Measurements from ENCODE around the gene SLC25A23. TPM values are rescaled to one million over a fixed set of nuclear protein-coding genes. Genes with fewer than 3 reads are reported as not detected.

The SLC25A23 gene
- total RNA-seq, 1 donor from 2014 or later: 41.8 TPM

DNA sequence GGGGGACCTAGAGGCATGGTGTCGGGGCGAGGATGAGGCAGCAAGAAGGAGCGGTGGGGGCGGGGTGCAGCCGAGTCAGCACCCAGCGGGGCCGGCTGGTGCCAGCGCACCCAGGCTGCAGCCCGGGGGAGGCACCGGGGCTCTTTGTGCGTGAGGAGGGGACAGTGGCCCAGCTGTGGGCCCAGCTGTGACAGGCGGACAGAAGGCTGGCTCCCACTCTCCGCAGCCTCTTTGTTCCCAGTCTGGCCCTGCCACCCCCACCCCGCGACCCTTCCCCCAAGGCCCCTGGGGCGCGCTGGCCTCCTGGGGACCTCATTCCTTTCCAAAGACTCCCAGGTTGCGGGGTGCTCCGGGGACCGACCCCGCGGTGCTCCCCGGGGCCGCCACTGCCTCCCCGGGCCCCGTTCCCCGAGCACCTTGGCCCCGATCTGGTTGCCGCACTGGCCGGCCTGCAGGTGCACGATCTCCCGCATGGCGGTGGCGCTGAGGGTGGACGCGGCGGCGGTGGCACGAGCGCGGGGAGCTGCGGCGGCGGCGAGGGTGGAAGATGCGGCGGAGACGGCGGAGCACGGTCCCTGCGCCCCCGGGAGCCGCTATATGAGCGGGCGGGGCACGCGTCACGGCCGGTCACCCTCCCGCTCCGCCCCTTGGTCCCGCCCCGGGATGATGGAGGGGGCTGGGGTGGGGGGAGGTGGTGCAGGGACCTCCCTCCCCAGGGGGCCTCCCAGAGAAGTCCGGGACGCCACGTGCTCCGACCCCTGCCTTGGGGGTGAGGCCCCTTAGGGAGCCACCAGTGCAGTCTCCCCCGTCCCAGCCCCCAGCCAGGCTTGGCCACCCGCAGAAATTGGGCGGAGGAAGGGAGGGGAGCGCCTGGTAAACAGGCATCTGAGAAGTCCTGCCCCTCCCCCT, 42.4 kb upstream of the SLC25A23 start, which contains the start of gene TUBB4A:
TUBB4A (minus strand) TSS at position 570 of the 909 bp plus-strand sequence; CDS start at position 473, 97 bp downstream.
- Histone ChIP-seq H3K4me1 (ENCODE audit: insufficient read depth, low read length) (no peaks in the 10 kb centered on the region), H3K4me2 (ENCODE audit: low read length) (peak within 1 kb of the TSS; percentile 39), H3K9ac (ENCODE audit: low read length) (no peak within 1 kb of the TSS), H3K27ac (ENCODE audit: low read depth, low read length) (no peak within 1 kb of the TSS), H3K4me3 (ENCODE audit: insufficient read depth, low read depth, low read length) (no peak within 1 kb of the TSS), H3K79me2 (ENCODE audit: insufficient read depth, low read length) (no peaks in the 10 kb centered on the region), H2AFZ (ENCODE audit: low read depth, low read length) (no peak within 1 kb of the TSS), H3K27me3 (ENCODE audit: insufficient read depth, low read length) (peaks cover 16% of the 10 kb centered on the region), H3K36me3 (ENCODE audit: insufficient read depth, low read length) (no peaks in the 10 kb centered on the region), H3K9me3 (ENCODE audit: insufficient read depth, low read depth, low read length) (no peaks in the 10 kb centered on the region), H4K20me1 (ENCODE audit: insufficient read depth, low read length) (no peaks in the 10 kb centered on the region)
- Mint-ChIP-seq H3K9me3 (ENCODE audit: unreplicated experiment) (peaks cover 2% of the 10 kb centered on the region), H3K27me3 (ENCODE audit: low read depth, unreplicated experiment) (peaks cover 25% of the 10 kb centered on the region), H3K27ac (ENCODE audit: unreplicated experiment) (no peak within 1 kb of the TSS), H3K4me3 (ENCODE audit: unreplicated experiment) (peak within 1 kb of the TSS; percentile 62), H3K36me3 (ENCODE audit: low read depth, unreplicated experiment) (no peaks in the 10 kb centered on the region), H3K4me1 (ENCODE audit: low read depth, unreplicated experiment) (no peaks in the 10 kb centered on the region)
- FAIRE-seq: no peak
- TF ChIP-seq, protein P1, sequence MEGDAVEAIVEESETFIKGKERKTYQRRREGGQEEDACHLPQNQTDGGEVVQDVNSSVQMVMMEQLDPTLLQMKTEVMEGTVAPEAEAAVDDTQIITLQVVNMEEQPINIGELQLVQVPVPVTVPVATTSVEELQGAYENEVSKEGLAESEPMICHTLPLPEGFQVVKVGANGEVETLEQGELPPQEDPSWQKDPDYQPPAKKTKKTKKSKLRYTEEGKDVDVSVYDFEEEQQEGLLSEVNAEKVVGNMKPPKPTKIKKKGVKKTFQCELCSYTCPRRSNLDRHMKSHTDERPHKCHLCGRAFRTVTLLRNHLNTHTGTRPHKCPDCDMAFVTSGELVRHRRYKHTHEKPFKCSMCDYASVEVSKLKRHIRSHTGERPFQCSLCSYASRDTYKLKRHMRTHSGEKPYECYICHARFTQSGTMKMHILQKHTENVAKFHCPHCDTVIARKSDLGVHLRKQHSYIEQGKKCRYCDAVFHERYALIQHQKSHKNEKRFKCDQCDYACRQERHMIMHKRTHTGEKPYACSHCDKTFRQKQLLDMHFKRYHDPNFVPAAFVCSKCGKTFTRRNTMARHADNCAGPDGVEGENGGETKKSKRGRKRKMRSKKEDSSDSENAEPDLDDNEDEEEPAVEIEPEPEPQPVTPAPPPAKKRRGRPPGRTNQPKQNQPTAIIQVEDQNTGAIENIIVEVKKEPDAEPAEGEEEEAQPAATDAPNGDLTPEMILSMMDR (IDR thresholded peaks at IDR 0.05; ENCODE audit: insufficient read depth, low read depth, low read length): no peak
- TF ChIP-seq EZH2 (IDR thresholded peaks at IDR 0.05; ENCODE audit: insufficient read depth, low read length): peak; percentile 81
- no peak for DNase-seq (ENCODE audit: low read depth)

DNA sequence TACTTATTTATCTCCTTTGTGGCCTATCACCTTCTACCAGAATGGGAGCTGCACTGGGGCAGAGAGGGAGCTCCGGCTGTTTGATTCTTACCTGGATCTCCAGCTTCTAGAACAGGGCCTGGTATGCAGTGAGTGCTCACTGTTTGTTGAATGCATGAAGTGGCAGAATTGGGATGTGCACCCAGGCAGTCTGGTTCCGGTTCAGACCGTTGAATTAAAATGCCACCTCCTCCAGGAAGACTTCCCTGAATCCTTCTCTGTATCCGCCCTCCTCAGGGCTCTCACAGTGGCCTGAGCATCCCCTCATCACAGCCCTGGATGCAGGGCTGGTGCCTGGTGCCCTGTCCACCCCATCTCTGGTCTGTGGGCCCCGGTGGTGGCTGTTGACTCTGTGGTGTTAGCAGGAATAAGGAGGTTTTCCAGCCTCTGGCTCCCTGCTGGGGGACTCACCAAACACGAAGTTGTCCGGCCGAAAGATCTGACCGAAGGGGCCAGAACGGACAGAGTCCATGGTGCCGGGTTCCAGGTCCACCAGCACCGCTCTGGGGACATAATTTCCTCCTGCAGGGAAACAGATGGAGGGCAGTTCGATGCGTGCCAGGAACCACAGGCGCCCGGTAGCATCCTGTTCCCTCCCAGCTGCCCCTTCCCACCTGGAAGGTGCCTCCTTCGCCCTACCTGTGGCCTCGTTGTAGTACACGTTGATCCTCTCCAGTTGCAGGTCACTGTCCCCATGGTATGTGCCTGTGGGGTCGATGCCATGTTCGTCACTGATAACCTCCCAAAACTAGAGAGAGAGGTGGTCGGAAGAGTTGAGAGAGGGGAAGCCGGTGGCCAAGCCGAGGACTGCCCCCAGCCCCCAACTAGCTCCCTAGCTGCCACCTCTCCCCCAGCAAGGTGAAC, 41.5 kb upstream of the SLC25A23 start:
- Mint-ChIP-seq H3K4me1 (ENCODE audit: low read depth, unreplicated experiment) (no peaks in the 10 kb centered on the region), H3K36me3 (ENCODE audit: low read depth, unreplicated experiment) (no peaks in the 10 kb centered on the region), H3K27ac (ENCODE audit: unreplicated experiment) (no peak overlapping the region), H3K9me3 (ENCODE audit: unreplicated experiment) (peaks cover 2% of the 10 kb centered on the region), H3K27me3 (ENCODE audit: low read depth, unreplicated experiment) (peaks cover 25% of the 10 kb centered on the region), H3K4me3 (ENCODE audit: unreplicated experiment) (peak overlapping the region; percentile 62)
- Histone ChIP-seq H3K27me3 (ENCODE audit: insufficient read depth, low read length) (peaks cover 16% of the 10 kb centered on the region), H4K20me1 (ENCODE audit: insufficient read depth, low read length) (no peaks in the 10 kb centered on the region), H3K4me2 (ENCODE audit: low read length) (no peak overlapping the region), H3K4me1 (ENCODE audit: insufficient read depth, low read length) (no peaks in the 10 kb centered on the region), H3K36me3 (ENCODE audit: insufficient read depth, low read length) (no peaks in the 10 kb centered on the region), H3K79me2 (ENCODE audit: insufficient read depth, low read length) (no peaks in the 10 kb centered on the region), H3K9ac (ENCODE audit: low read length) (no peak overlapping the region), H3K4me3 (ENCODE audit: insufficient read depth, low read depth, low read length) (no peak overlapping the region), H2AFZ (ENCODE audit: low read depth, low read length) (no peak overlapping the region), H3K27ac (ENCODE audit: low read depth, low read length) (no peak overlapping the region), H3K9me3 (ENCODE audit: insufficient read depth, low read depth, low read length) (no peaks in the 10 kb centered on the region)
- TF ChIP-seq EZH2 (IDR thresholded peaks at IDR 0.05; ENCODE audit: insufficient read depth, low read length): no peak
- TF ChIP-seq, protein P1 (IDR thresholded peaks at IDR 0.05; ENCODE audit: insufficient read depth, low read depth, low read length): no peak
- FAIRE-seq (no peak), DNase-seq (ENCODE audit: low read depth) (no peak)

All from astrocyte (in vitro differentiated cells and primary cell).